ENCODE data around the gene CDPF1.
"Not testable (repeated sequence)": the region's sequence is repeated elsewhere in the genome, so short reads cannot be mapped to it uniquely, and the experiment has no call there.

Gene CDPF1

DNA sequence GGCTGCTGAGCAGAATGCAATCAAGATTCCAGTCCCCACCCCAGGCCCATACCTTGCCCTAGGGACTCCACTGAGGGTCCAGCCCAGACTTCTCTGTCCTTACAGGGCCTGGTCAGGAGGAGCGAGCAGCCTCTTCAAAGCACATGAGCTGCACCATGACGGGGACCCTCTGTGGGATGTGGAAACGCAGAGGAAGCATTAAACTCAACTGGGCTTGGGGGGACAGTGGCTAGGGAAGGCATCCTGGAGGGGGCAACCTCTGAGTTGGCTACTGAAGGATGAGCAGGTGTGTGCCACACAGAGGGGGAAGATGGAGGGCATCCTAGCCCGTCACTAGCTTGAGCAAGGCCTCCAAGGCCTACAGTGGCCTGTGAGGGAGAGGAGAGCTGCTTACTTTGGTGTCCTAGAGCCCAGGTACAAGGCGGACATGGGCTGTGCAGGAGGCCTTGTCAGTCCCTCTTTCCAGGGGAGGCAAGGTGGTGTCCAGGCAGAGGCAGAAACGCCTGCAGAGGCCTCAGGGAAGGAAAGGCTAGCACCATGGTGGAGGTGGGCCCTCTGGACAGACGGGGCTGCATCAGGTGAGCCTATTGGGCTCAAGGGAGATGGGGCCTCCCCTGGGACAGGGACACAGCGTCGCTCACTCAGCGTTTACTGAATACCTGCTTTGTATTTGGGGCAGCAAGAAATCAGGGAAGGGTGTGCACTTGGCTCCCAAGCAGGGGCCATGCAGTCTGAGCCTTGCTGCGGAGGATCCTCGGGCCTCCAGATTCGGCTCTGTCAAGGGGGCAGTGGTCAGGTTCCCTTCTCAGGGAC lies 32.0 kb upstream of the CDPF1 start:
- DNase-seq: no peak

GRCh38 chr22:46280999-46281623 lies 31.0 kb upstream of the CDPF1 start:
- DNase-seq: no peak

DNA sequence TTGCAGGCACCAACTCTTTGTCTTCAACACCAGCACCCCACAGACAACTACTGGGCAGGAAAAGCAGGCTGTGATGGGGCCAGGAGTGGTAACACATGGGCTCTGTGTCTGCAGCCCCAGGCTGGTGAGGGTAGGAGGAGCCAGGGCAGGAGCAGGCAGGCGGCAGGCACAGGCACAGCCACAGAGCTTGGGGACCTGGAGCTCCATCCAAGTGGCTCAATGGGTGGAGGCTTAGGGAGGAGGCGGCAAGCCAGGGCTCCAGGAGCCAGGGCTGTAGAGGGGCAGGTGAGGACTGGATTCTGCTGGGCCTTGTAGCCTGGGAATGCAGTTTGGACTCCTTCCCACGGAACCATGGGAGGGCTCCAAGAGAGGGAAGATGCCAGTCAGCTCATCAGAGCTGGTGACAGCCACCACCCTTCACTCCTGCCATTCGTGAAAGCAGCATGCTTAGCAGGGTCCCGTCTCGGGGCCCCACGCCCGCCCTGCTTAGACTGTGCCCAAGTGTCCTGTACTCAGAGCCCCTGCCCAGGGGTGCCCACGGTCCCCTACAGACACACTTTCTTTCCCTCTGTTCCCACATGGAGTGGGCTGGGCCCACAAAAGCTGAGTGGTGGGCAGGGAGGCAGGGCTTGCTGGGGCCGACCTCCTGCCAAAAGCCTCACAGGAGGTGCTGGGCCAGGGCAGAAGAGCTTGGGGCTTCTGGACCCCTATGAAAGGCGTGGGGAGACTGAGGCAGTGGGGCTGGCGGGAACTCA lies 30.1 kb upstream of the CDPF1 start:
- no peak for DNase-seq

DNA sequence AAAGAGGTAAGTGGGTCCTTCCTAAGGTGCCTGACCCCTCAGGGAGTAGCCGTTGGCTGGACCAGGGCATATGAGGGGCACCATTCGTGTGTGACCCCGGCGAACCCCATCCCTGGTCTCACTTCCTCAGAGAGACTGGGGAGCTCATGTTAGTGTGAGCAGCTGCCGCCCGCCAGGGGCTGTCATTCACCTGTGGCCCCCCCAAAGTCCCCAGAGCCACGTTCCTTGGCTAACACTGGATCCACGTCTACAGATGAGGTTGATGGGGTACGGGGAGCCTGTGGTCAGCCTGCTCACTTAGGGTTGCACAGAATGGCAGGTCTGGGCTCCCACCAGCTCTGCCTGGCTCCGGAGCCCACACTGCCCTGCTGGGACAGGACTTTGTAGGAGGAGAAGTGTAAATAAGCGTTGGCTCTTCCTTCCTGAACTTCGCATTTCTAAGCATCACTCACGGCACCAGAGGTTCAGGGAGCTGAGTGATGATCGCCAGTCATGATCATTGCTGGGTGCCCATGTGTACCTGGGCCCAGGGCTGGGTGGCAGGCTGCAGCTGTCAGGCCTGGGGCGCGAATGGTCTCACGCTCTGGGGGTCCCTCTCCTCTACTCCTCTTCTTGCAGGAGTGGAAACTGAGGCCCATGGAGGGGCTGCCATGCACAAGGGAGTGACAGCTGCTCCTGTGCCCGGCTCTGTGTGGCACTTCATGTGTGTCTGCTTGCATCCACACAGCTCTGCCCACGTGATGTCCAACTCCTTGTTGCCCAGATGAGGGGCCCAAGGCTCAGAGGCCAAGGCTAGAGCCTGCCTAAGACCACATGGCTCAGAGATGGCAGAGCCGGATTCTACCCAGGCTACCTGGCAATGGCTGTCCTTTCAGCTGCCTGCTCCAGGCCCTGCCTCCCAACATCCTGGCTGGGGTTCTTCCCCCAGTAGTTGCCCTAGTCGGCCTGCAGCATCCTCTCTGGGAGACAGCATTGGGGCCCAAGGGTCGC lies 28.9 kb upstream of the CDPF1 start:
- no peak for DNase-seq

GRCh38 chr22:46276563-46276962 lies 26.5 kb upstream of the CDPF1 start:
- DNase-seq: no peak

DNA sequence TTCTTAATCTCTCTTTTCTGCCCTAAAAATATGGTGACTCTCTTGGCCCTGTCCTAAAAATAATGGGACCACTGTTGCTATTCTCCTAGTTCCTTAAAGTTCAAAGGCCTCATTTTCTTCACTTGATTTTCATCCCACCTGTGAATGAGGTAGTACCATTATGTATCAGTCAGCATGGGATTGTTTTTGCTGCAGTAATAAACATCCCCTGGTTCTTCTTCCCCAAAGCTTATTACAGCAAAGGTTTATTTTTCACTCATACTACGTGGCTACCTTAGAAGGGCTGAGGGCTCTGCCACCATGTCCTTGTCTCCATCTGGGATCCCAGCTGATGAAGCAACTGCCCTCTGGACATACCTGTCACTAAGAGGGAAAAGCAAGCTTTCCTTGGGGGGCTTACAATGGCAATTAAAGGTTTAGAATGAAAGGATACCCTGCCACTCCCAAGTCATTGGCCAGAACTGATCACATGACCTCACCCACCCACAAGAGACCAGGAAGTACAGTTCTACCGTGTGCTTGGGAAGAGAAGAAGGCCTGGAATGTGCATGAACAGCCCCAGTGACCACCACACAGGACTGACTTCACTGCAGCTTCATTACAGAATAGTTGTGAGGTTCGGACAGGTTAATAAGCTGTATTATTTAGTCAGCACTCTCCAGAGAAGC lies 25.5 kb upstream of the CDPF1 start:
- DNase-seq: no peak

DNA sequence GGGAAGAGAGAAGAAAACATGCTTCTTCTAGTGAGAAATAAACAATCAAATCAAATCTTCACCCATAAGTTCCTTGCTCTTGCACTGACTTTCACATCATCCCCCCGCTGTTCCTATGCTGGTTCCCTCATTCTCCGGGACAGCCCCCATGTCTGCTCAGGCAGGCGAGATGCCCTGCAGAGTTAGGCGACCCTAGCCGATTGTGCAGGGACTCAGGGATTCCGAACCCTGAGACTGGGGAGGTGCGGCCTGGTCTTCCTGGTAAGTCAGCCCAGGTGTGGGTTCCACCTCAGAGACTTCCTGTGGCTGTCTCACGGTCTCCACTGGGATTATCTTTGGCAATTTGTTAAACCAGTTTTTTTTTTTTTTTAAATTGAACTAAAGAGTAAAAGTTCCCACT lies 24.3 kb upstream of the CDPF1 start:
- DNase-seq: no peak

GRCh38 chr22:46273432-46274148 lies 23.5 kb upstream of the CDPF1 start:
- no peak for DNase-seq

DNA sequence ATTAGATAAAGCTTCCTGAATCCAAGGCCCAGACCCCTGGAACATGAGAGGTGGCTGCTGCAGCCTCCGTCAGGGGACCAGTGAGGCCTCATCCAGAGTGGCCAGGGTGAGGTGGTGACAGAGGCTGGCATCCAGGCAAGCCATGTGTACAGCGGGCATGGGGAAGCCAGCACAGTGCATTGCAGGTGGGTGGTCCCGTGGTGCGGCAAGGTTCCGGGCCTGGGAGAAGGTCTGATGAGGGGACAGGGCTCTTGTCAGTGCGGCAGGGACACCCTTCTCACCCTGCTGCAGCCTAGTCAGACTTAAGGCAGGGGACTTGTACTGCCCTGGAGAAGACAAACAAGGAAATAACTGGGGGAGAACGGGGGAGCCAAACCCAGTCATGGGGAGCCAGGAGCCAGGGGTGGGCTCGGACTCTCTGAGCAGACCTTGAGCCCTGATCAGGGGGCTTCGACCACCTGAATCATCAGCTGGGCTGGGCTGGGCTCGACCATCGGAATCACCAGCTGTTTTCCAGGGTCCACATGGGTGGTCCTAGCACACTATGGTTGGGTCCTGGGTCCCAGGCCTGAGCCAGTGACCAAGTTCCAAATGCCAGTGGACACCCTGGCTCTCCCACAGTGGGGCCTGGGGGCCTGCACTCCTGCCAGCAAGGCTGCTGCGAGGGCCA lies 22.8 kb upstream of the CDPF1 start:
- DNase-seq: no peak

DNA sequence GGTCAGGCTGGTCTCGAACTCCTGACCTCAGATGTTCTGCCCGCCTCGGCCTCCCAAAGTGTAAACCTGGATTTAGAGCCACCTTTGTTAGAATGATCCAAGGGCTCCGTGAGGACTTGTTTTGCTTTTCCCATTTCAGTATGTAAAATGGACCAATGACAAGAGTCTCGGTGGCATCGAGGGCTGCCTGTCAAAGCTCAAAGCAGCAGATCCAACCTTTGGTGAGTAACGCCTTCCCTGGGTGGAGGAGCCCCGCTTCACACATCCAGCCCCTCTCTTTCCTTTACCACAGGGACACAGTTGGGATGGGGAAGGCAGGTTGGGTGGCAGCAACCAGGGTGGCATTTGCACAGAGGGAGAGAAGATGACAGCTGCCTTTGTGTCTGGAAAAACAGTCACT lies 22.1 kb upstream of the CDPF1 start:
- DNase-seq: no peak

GRCh38 chr22:46269564-46269963 lies 19.5 kb upstream of the CDPF1 start:
- DNase-seq: no peak

GRCh38 chr22:46267431-46268279 lies 17.6 kb upstream of the CDPF1 start, which contains the start of gene TTC38:
Gene TTC38, plus strand, starts transcription at chr22:46268008. Its CDS starts 32 bp downstream, at chr22:46268040.
- peak; percentile 31 for DNase-seq

GRCh38 chr22:46265627-46266026 lies 15.5 kb upstream of the CDPF1 start:
- not testable (repeated sequence) for DNase-seq

DNA sequence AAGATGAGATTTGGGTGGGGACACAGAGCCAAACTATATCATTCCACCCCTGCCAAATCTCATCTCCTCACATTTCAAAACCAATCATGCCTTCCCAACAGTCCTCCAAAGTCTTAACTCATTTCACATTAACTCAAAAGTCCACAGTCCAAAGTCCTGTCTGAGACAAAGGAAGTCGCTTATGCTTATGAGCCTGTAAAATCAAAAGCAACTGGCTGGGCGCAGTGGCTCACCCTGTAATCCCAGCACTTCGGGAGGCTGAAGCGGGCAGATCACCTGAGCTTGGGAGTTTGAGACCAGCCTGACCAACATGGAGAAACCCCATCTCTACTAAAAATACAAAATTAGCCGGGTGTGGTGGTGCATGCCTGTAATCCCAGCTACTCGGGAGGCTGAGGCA lies 14.4 kb upstream of the CDPF1 start:
- not testable (repeated sequence) for DNase-seq

- no peak for DNase-seq
These were observed 13.1 kb upstream of the CDPF1 start, which contains the start of gene PKDREJ for GRCh38 chr22:46263216-46263590. Gene PKDREJ, minus strand, starts transcription at chr22:46263343. Its CDS starts 21 bp downstream, at chr22:46263322.

DNA sequence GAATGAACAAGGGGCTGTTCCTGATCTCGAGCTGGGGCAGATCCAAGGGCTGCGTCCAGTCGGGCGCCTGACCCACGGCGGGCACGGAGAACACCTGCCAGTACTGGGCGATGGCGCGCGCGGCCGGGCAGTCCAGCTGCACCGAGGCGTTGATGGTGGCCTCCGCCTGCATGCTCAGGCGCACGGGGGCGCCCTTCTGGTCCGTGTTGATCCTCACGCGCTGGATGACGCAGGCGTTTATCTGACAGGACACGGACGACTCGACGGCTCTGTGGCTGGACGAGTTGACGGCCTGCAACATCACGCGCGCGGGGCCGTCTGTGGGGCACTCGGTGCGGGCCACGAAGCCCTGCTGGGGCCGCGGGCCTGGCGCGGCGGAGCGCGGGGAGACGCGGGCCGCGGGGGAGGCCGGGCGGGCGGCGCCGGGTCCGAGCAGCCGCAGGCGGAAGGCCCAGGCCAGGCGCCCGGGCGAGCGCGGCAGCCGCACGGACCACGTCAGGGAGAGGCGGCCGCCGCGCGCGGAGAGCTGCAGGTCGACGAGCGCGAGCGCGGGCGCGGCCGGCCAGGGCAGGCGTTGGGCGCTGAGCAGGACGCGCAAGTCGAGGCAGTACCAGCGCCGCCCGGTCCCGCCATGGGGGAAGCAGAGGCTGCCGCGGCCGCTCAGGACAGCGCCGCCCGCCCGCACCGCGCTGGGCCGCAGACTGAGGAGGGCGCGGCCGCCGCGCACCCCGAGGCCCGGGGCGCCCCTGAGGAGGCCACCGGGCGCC lies 12.5 kb upstream of the CDPF1 start:
- no peak for DNase-seq

GRCh38 chr22:46260038-46260437 lies 9.9 kb upstream of the CDPF1 start:
- DNase-seq: no peak

- no peak for DNase-seq
These were observed 9.3 kb upstream of the CDPF1 start for GRCh38 chr22:46259374-46259773.
